ENCODE measurements around the gene OXTR.

Gene OXTR

DNA sequence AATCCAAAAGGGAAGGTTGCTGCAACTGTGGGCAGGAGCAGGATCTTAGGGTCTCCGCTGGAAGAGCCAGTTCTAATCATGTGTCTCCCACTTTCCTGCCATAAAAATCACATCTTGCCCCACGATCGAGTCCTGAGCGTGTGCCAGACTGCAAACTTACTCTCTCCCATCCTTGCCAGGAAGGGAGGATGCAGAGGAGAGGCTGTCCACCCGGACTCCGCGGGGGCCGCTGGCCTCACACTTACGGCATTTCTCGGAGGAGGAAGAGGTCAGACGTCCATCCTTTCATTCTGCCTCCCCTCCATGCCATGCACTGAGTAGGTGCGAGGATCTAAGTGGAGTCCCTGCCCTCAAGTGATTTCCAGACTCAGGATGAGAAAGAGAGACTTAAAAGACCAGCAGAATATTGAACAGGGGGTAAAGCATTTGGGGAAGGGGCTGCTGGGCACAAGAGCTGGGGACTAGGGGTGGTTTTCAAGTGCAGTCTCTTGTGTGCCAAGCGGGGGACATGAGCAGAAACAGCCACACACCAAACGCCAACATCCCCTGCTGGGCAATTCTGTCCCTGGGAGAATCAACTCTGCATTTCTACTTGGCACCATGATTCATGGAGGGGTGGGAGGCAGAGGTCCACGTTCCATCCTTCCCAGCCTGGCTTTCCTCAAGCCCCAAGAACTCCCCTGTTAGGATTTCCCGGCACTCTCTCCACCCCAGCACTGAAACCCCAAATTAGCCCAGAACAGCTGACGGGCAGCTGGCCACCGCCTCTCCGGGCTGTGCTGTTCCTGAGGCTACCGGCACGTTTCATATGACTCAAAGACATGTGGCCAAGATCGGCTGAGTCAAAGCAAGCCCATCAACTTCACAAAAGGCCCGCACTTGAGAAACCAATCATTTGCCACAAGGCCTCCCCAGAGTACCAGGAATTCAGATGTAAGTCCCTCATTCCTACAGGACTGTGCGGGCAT, 11.6 kb downstream of the OXTR start:
- no peak for DNase-seq (ENCODE audit: extremely low read depth, insufficient read length)

DNA sequence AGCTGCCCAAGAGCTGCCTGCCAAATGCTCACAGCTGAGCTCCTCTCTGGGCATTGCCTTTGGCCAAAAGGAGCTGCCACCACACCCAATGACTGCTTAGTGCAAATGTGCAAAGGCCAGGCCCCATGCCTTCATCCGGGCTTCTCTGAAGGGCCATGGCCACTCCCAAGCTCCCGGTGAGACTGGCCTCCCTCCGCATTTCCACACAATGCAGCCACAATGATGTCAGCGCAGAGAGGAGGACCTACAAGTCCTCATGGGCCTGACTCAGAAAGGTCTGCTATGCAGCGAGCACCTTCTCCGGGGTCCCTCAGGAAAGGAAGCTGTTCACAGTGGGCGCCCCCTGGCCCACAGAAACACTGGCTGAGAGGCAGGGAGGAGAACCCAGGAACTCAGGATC, 12.7 kb downstream of the OXTR start:
- TF ChIP-seq, protein P1, sequence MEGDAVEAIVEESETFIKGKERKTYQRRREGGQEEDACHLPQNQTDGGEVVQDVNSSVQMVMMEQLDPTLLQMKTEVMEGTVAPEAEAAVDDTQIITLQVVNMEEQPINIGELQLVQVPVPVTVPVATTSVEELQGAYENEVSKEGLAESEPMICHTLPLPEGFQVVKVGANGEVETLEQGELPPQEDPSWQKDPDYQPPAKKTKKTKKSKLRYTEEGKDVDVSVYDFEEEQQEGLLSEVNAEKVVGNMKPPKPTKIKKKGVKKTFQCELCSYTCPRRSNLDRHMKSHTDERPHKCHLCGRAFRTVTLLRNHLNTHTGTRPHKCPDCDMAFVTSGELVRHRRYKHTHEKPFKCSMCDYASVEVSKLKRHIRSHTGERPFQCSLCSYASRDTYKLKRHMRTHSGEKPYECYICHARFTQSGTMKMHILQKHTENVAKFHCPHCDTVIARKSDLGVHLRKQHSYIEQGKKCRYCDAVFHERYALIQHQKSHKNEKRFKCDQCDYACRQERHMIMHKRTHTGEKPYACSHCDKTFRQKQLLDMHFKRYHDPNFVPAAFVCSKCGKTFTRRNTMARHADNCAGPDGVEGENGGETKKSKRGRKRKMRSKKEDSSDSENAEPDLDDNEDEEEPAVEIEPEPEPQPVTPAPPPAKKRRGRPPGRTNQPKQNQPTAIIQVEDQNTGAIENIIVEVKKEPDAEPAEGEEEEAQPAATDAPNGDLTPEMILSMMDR (IDR thresholded peaks at IDR 0.05; ENCODE audit: insufficient read depth, low read length, poor library complexity, severe bottlenecking): no peak
- no peak for DNase-seq (ENCODE audit: extremely low read depth, insufficient read length)
- no peak overlapping the region for H3K4me3 ChIP-seq (replicated peaks; ENCODE audit: low read depth, low read length)
- H3K36me3 ChIP-seq (ENCODE audit: control insufficient read depth, insufficient read depth, low read length): peaks cover 2% of the 10 kb centered on the region
- H3K27me3 ChIP-seq (replicated peaks; ENCODE audit: control insufficient read depth, insufficient read depth, low read length): no peaks in the 10 kb centered on the region

More for the DNA sequence above, 11.6 kb downstream of the OXTR start:
- no peak overlapping the region for H3K4me3 ChIP-seq (replicated peaks; ENCODE audit: low read depth, low read length)
- TF ChIP-seq, protein P1 (IDR thresholded peaks at IDR 0.05; ENCODE audit: insufficient read depth, low read length, poor library complexity, severe bottlenecking): no peak
- no peaks in the 10 kb centered on the region for H3K27me3 ChIP-seq (replicated peaks; ENCODE audit: control insufficient read depth, insufficient read depth, low read length)
- no peaks in the 10 kb centered on the region; the same call in none of the 2 replicates for H3K36me3 ChIP-seq (ENCODE audit: control insufficient read depth, insufficient read depth, low read length)

DNA sequence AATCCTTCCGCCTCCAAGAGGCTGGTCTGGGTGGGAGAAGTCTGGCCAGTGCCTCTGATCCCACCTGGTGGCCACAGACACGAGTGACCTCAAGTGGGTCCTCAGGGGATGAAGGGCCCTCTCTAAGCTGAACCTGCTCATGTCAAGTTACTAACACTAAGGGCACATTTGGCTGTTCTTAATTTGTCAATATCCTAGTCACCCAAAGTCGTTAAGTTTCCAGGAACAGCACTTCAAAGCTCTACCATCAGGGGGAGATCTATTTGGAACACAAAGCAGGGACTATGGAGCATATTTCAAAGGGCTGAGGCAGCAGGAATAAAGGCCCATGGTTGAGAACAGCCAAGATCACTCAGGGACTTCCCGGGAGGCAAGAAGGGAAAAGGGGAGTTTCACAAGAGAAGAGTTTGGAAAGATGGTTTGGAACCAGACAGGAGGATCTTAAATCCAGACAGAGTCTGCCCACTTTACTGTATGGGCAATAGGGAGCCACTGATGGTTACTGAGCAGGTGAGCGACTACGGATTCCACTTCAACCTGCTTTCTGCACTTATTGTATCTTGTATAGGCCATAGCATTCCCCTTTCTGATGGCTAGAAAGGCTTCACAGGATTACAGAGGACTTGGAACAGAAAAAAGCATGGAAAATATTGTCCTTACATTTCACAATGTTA, 13.7 kb downstream of the OXTR start:
- DNase-seq (ENCODE audit: extremely low read depth, insufficient read length): no peak
- TF ChIP-seq, protein P1 (IDR thresholded peaks at IDR 0.05; ENCODE audit: insufficient read depth, low read length, poor library complexity, severe bottlenecking): no peak

GRCh38 chr3:8755097-8755496, 14.3 kb downstream of the OXTR start:
- Histone ChIP-seq H3K4me3 (replicated peaks; ENCODE audit: low read depth, low read length) (no peak overlapping the region), H3K27me3 (replicated peaks; ENCODE audit: control insufficient read depth, insufficient read depth, low read length) (no peaks in the 10 kb centered on the region), H3K36me3 (ENCODE audit: control insufficient read depth, insufficient read depth, low read length) (peaks cover 2% of the 10 kb centered on the region)
- no peak for DNase-seq (ENCODE audit: extremely low read depth, insufficient read length)
- TF ChIP-seq, protein P1 (IDR thresholded peaks at IDR 0.05; ENCODE audit: insufficient read depth, low read length, poor library complexity, severe bottlenecking): no peak

More for the DNA sequence above, 13.7 kb downstream of the OXTR start:
- H3K4me3 ChIP-seq (replicated peaks; ENCODE audit: low read depth, low read length): no peak overlapping the region
- peaks cover 2% of the 10 kb centered on the region for H3K36me3 ChIP-seq (ENCODE audit: control insufficient read depth, insufficient read depth, low read length)
- H3K27me3 ChIP-seq (replicated peaks; ENCODE audit: control insufficient read depth, insufficient read depth, low read length): no peaks in the 10 kb centered on the region

DNA sequence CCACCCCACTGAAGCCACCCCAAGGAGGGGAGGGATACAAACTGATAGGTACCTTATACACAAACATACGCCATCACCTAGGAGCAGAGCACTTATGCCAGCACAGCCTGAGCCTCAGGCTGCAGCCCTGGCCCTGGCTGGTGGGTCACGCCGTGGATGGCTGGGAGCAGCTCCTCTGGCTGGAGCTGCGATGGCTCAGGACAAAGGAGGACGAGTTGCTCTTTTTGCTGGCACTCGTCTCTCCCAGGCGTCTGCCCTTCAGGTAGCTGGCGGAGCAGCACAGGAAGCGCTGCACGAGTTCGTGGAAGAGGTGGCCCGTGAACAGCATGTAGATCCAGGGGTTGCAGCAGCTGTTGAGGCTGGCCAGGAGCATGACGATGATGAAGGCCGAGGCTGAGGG, 16.6 kb downstream of the OXTR start:
- no peaks in the 10 kb centered on the region for H3K27me3 ChIP-seq (replicated peaks; ENCODE audit: control insufficient read depth, insufficient read depth, low read length)
- DNase-seq (ENCODE audit: extremely low read depth, insufficient read length): no peak
- TF ChIP-seq, protein P1 (IDR thresholded peaks at IDR 0.05; ENCODE audit: insufficient read depth, low read length, poor library complexity, severe bottlenecking): no peak
- H3K4me3 ChIP-seq (replicated peaks; ENCODE audit: low read depth, low read length): no peak overlapping the region
- H3K36me3 ChIP-seq (ENCODE audit: control insufficient read depth, insufficient read depth, low read length): peaks cover 2% of the 10 kb centered on the region

All from GM06990 (cell line).